Fibroblast of the aortic adventitia (primary cell): ENCODE measurements around the gene SLC25A33. TPM values are rescaled to one million over a fixed set of nuclear protein-coding genes. Genes with fewer than 3 reads are reported as not detected.
"Not testable (repeated sequence)": the region's sequence is repeated elsewhere in the genome, so short reads cannot be mapped to it uniquely, and the experiment has no call there.

Experiments used
- DNase-seq: peaks from one replicate; pipeline ENCODE4 v3.0.0-alpha.2; 2010; ENCODE audit warnings: low read depth
- H3K4me3 ChIP-seq: 2 replicates; pipeline ENCODE4 v1.5.1; 2011; ENCODE audit warnings: low read depth, mild to moderate bottlenecking, control low read depth, low read length, moderate library complexity
- total RNA-seq: library from RNA; depleted of rRNA; stranded (reverse); fragments of >200 nt; gene quantifications from 2 replicates; pipeline ENCODE4 v1.2.3, GENCODE V29; 2012; ENCODE audit warnings: low replicate concordance
- TF ChIP-seq, protein P1 (sequence below): IDR thresholded peaks from 2 replicates; pipeline ENCODE4 v1.5.1; 2011; ENCODE audit warnings: mild to moderate bottlenecking, low read length, control low read depth, inconsistent platforms; ENCODE audit not compliant: insufficient read depth

SLC25A33 gene
- total RNA-seq, 1 donor = 4.7 TPM

DNA sequence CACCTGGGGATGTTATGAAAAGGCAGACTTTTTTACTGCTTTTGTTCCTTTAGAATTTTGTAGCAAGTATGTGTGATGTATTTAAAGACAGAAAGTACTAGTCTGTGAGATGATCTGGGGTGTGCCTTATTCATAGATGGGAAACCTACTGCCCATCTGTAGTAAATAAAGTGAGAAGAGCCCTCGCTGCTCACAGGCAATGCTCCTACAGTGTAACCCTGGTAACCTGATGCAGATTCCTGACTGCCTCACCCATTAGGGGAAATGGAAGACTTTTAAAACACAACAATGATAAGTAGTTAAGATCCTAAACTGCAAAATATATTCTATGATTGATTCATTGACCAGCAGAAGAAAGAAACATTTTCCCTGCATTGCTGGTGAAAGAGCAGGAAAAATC is 30.0 kb downstream of the SLC25A33 start:
- H3K4me3 ChIP-seq = no peak overlapping the region
- DNase-seq = no peak
- TF ChIP-seq, protein P1, sequence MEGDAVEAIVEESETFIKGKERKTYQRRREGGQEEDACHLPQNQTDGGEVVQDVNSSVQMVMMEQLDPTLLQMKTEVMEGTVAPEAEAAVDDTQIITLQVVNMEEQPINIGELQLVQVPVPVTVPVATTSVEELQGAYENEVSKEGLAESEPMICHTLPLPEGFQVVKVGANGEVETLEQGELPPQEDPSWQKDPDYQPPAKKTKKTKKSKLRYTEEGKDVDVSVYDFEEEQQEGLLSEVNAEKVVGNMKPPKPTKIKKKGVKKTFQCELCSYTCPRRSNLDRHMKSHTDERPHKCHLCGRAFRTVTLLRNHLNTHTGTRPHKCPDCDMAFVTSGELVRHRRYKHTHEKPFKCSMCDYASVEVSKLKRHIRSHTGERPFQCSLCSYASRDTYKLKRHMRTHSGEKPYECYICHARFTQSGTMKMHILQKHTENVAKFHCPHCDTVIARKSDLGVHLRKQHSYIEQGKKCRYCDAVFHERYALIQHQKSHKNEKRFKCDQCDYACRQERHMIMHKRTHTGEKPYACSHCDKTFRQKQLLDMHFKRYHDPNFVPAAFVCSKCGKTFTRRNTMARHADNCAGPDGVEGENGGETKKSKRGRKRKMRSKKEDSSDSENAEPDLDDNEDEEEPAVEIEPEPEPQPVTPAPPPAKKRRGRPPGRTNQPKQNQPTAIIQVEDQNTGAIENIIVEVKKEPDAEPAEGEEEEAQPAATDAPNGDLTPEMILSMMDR = no peak

DNA sequence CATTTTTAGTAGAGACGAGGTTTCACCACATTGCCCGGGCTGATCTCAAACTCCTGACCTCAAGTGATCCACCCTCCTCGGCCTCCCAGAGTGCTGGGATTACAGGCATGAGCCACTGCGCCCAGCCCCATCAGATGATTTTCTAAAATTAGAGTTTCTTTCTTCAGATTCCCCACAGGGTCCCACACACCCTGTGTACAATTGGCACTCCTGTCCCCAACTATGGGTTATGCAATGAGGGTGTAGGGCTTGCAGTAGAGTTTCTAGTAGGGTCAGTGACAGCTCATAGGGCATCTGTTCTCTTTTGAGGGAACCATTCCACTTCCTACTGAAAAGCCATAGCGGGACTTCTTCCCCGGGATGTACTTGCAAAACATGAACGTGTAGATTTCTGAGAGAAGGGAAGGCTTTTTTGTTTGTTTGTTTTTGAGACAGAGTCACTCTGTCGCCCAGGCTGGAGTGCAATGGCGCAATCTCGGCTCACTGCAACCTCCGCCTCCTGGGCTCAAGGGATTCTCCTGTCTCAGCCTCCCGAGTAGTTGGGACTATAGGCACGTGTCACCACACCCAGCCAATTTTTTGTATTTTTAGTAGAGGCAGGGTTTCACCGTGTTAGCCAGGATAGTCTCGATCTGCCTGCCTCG is 31.7 kb downstream of the SLC25A33 start:
- not testable (repeated sequence) for H3K4me3 ChIP-seq, DNase-seq

DNA sequence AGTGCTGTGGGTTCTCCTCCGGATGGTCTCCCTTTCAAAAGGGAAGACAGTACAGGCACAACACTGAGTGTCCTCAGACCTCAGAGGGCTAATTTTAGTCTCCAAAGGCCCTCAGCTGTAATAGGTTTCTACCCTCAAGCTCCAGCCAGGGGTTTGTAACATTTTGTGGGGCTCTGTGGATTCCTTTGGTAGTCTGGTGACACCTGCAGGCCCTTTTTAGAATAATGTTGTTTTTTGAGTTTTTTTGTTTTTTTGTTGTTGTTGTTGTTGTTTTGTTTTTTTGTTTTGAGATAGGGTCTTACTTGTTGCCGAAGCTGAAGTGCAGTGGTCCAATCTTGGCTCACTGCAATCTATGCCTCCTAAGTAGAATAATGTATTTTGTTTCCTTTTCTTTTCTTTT is 34.5 kb downstream of the SLC25A33 start:
- TF ChIP-seq, protein P1 = peak; percentile 35
- peak; percentile 48 for DNase-seq
- H3K4me3 ChIP-seq = no peak overlapping the region

DNA sequence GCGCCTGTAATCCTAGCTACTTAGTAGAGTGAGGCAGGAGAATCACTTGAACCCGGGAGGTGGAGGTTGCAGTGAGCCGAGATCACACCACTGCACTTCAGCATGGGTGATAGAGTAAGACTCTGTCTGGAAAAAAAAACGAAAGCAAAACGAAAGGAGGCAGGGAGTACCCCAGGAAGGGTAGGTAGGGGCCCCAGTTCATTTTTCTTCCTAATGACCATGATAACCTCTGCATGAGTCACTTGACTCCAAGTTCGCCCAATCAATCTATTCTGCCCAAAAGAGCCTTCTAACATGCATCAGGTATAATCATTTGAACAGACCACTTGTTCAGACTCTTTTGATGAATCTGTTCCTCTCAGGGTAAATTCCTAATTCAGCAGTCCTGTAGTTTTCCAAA is 36.2 kb downstream of the SLC25A33 start:
- TF ChIP-seq, protein P1 = no peak
- no peak for DNase-seq

DNA sequence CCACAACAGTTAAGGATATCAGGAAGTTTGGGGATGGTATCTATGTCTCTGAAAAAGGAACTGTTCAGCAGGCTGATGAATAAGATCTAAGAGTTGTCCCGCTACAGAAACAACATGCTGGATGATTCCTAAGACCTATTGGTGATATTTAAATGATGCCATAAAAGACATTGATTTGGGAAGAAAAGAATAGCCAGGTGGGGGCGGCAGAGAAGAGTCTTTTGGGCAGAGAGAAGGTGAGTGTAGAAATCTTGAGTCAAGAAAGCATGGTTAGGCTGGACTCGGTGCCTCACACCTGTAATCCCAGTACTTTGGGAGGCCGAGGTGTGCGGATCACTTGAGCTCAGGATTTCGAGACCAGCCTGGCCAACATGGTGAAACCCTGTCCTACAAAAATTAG is 37.6 kb downstream of the SLC25A33 start:
- no peak overlapping the region for H3K4me3 ChIP-seq
- TF ChIP-seq, protein P1 = no peak
- DNase-seq = no peak

More for the DNA sequence above, 36.2 kb downstream of the SLC25A33 start:
- H3K4me3 ChIP-seq = no peak overlapping the region

DNA sequence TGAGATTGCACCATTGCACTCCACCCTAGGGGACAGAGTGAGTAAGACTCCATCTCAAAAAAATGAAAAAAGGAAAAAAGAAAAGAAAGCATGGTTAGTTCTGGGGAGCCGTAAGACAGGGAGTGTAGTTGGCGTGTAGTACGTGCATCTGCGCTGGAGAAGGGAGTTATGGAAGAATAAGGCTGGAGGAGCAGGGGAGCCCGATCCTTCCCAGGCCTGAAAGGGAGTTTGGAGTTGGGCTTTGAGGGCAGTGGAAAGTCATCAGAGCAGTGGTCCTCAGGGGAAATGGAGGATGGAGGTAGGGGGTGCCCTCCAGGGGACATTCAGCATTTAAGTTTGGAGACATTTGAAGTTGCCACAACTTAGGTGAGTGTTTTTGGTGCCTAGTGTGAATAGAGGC is 38.2 kb downstream of the SLC25A33 start:
- TF ChIP-seq, protein P1 = no peak
- H3K4me3 ChIP-seq = no peak overlapping the region
- DNase-seq = no peak

DNA sequence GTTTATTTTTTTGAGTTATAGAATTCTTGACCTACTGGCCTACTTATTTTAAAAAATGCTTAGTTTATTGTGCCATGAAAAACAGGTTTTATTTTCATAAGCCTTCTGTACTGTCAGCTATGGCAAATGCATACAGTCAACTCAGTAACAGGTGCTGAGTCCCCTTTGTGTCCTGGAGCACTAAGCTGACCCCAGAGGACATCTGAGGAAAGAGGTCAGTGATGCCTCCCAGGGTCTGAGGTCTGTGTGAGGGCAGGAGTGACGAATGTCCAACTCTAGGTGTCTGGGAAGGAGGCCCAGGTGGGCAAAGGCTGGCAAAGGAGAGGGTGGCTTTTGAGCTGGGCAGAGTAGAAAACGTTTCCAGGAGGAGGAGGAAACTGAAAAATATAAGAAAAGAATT is 41.7 kb downstream of the SLC25A33 start:
- DNase-seq = no peak
- TF ChIP-seq, protein P1 = no peak
- no peak overlapping the region for H3K4me3 ChIP-seq
